Adrenal gland (tissue), 12 donors: Measurements from ENCODE around the gene PLXNA4. TPM values are rescaled to one million over a fixed set of nuclear protein-coding genes. Genes with fewer than 3 reads are reported as not detected.

ENCODE experiments used
- DNase-seq, 7 donors: peaks; one replicate each; pipeline ENCODE4 v3.0.0-alpha.2; 2019 to 2020
- H3K27ac ChIP-seq, 5 donors: fragments of 200-600 bp; sonication (generic) in 4 of 5; 1 replicate in 3 of 5; 2 replicates in 2 of 5; pipeline versions ENCODE4 v1.5.1 to v1.8.0; 2016 to 2020; ENCODE audit warnings: mild to moderate bottlenecking in 1 of 5
- H3K27me3 ChIP-seq: fragments of 200-600 bp; 2 replicates; pipeline ENCODE4 v1.8.0; 2021
- H3K36me3 ChIP-seq, 2 donors: fragments of 200-600 bp; replicated peaks in 1 of 2; 1 replicate in 1 of 2; 2 replicates in 1 of 2; pipeline versions ENCODE4 v1.5.1 to v1.8.0; 2018 to 2022
- H3K4me1 ChIP-seq, 2 donors: fragments of 200-600 bp; replicated peaks in 1 of 2; 1 replicate in 1 of 2; 2 replicates in 1 of 2; pipeline versions ENCODE4 v1.5.1 to v1.8.0; 2018 to 2021
- H3K4me3 ChIP-seq, 4 donors: fragments of 200-600 bp; sonication (generic) in 3 of 4; one replicate each; pipeline ENCODE4 v1.5.1; 2016 to 2018
- H3K9me3 ChIP-seq, 3 donors: fragments of 200-600 bp; sonication (generic) in 1 of 3; replicated peaks in 1 of 3; 1 replicate in 2 of 3; 2 replicates in 1 of 3; pipeline versions ENCODE4 v1.5.1 to v1.8.0; 2016 to 2021
- POLR2A ChIP-seq, 2 donors: fragments of 450-650 bp; IDR thresholded peaks; one replicate each; pipeline ENCODE4 v1.6.1; 2017; ENCODE audit warnings: antibody characterized with exemption in 2 of 2, mild to moderate bottlenecking in 2 of 2, moderate library complexity in 1 of 2
- WGBS, 4 donors: extraction: QIAGEN DNeasy Blood & Tissue Kit in 2 of 4; methylation state at CpG; one replicate each; pipeline versions ENCODE4 v1.1.5 to v1.1.7; 2013 to 2017; 5-methylcytosine and 5-hydroxymethylcytosine counted together
- intact Hi-C, 2 donors: fragments of 100-400 bp; cut with DNase I; formaldehyde crosslinking; loops; one replicate each; pipeline versions ENCODE4 v1.14.1 to v1.15.0; 2022 to 2023
- polyA plus RNA-seq, 3 donors: library from polyadenylated mRNA; stranded (reverse); fragments of 200-250 nt in 2 of 3; fragments of 350-450 nt in 1 of 3; fragmentation: Illumina TruSeq in 1 of 3; extraction: RNeasy Lipid Tissue Mini Kit (QIAGEN cat#74804) in 1 of 3; gene quantifications; one replicate each; pipeline ENCODE4 v1.2.3, GENCODE V29; 2013 to 2014
- total RNA-seq, 9 donors: library from RNA; depleted of rRNA in 4 of 9; stranded (reverse); fragments of >200 nt in 4 of 9; fragments of 120-200 nt in 1 of 9; fragmentation: NEBNext Ultra II Directional in 1 of 9; extraction: Animal tissue kit (Norgen Biotek cat#: 25700) in 1 of 9; gene quantifications; one replicate each; pipeline versions ENCODE4 v1.1.0 to v1.2.4, GENCODE V29; 2013 to 2023
- TF ChIP-seq, protein P1 (sequence below), 6 experiments: fragments of 450-650 bp in 4 of 6; fragments of 200-600 bp in 2 of 6; sonication (generic) in 1 of 6; IDR thresholded peaks; 1 replicate in 5 of 6; 2 replicates in 1 of 6; pipeline versions ENCODE4 v1.5.1 to v1.8.0; 2016 to 2021; ENCODE audit warnings: antibody characterized with exemption in 6 of 6, mild to moderate bottlenecking in 2 of 6, moderate library complexity in 1 of 6
- donor health status: healthy with polysubstance abuse.
- donor health status: Bipolar disorder and iron deficiency.
- donor health status: DM: yes; HTN: yes; CAD: no.
- donor health status: DM: no; HTN: no; CAD: no.
- donor health status: DM: no; HTN: no; CAD: no.
- donor health status: DM: yes; HTN: yes; CAD: no.

The PLXNA4 gene
- total and polyA plus RNA-seq, 12 donors, result 0.99 to 10.7 (median 3.6) TPM

DNA sequence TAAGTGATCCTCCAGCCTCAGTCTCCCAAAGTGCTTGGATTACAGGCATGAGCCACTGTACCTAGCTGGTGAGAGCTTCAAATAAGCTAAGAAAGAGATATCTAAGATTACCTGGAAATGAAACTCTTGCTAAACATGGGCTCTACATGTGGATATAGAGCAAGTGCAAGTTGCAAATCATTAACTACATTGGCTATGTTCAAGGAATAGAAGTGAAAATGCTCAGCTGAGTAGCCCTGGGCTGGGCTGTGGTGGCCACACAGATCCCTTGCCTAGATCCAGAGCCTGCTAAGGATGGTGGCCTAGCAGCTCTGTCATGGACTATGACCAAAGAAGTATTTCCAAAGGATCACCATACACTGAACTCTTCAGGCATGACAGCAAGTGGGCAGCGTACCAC lies 209.3 kb downstream of the PLXNA4 start:
- TF ChIP-seq, protein P1, sequence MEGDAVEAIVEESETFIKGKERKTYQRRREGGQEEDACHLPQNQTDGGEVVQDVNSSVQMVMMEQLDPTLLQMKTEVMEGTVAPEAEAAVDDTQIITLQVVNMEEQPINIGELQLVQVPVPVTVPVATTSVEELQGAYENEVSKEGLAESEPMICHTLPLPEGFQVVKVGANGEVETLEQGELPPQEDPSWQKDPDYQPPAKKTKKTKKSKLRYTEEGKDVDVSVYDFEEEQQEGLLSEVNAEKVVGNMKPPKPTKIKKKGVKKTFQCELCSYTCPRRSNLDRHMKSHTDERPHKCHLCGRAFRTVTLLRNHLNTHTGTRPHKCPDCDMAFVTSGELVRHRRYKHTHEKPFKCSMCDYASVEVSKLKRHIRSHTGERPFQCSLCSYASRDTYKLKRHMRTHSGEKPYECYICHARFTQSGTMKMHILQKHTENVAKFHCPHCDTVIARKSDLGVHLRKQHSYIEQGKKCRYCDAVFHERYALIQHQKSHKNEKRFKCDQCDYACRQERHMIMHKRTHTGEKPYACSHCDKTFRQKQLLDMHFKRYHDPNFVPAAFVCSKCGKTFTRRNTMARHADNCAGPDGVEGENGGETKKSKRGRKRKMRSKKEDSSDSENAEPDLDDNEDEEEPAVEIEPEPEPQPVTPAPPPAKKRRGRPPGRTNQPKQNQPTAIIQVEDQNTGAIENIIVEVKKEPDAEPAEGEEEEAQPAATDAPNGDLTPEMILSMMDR (IDR thresholded peaks at IDR 0.05), result no peak
- TF ChIP-seq POLR2A (IDR thresholded peaks at IDR 0.05), result no peak
- H3K4me1 ChIP-seq, result no peaks in the 10 kb centered on the region
- H3K36me3 ChIP-seq, result no peaks in the 10 kb centered on the region
- H3K27me3 ChIP-seq, result peaks cover 6% of the 10 kb centered on the region
- no peak overlapping the region for H3K27ac ChIP-seq
- intact Hi-C loops, result no loop called here
- WGBS, 4 donors, result 78 to 100% (median 93%) methylated on average over 1 of the region's 1 CpG
- H3K4me3 ChIP-seq, result no peak overlapping the region
- H3K9me3 ChIP-seq, result no peaks in the 10 kb centered on the region
- no peak for DNase-seq

DNA sequence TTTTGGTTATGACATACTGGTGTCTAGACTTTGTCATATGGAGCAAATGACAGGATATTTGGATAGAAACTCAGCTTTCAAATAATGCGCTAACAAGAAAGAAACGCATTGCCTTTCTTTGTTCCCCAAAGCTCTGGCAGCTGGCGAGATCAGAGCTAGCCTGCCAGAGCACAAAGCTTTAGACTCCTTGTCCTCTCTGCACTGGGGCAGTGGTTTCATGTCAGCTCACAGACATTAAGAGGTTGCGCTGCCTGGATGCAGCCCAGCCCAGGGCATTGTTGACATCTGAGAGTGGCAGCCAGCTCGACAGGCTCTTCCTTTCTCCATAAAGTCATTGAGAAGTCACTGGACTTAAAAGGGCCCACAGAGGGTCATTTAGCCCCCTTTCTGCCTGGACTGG lies 212.0 kb downstream of the PLXNA4 start:
- intact Hi-C loops, result no loop called here
- no peak for DNase-seq
- no peaks in the 10 kb centered on the region for H3K9me3 ChIP-seq
- H3K4me3 ChIP-seq, result no peak overlapping the region
- no peaks in the 10 kb centered on the region for H3K36me3 ChIP-seq
- H3K27me3 ChIP-seq, result peaks cover 6% of the 10 kb centered on the region
- H3K4me1 ChIP-seq, result no peaks in the 10 kb centered on the region
- 71 to 84% (median 75%) methylated on average over 5 of the region's 5 CpGs for WGBS, 4 donors
- TF ChIP-seq, protein P1 (IDR thresholded peaks at IDR 0.05), result no peak
- no peak for TF ChIP-seq POLR2A (IDR thresholded peaks at IDR 0.05)
- no peak overlapping the region for H3K27ac ChIP-seq

GRCh38 chr7:132362059-132362458 lies 214.2 kb downstream of the PLXNA4 start:
- intact Hi-C loops, result no loop called here
- Histone ChIP-seq H3K27me3 (no peaks in the 10 kb centered on the region), H3K36me3 (no peaks in the 10 kb centered on the region), H3K27ac (no peak overlapping the region), H3K4me1 (no peaks in the 10 kb centered on the region), H3K9me3 (no peaks in the 10 kb centered on the region), H3K4me3 (no peak overlapping the region)
- no peak for DNase-seq
- TF ChIP-seq POLR2A (IDR thresholded peaks at IDR 0.05), result no peak
- TF ChIP-seq, protein P1 (IDR thresholded peaks at IDR 0.05), result no peak
- 90 to 92% (median 91%) methylated on average over 2 of the region's 2 CpGs for WGBS, 4 donors

- Histone ChIP-seq H3K4me1 (no peaks in the 10 kb centered on the region), H3K27me3 (no peaks in the 10 kb centered on the region), H3K36me3 (no peaks in the 10 kb centered on the region), H3K9me3 (no peaks in the 10 kb centered on the region), H3K4me3 (no peak overlapping the region), H3K27ac (no peak overlapping the region)
- WGBS, 4 donors, result 78 to 82% (median 79%) methylated on average over 5 of the region's 5 CpGs
- intact Hi-C loops, result no loop called here
- TF ChIP-seq POLR2A (IDR thresholded peaks at IDR 0.05), result no peak
- TF ChIP-seq, protein P1 (IDR thresholded peaks at IDR 0.05), result no peak
- DNase-seq, result no peak
These were observed 215.1 kb downstream of the PLXNA4 start for GRCh38 chr7:132361146-132361545.
